Esophagus mucosa (tissue), 1 donor: ENCODE measurements around the gene SLC35E2B. TPM values are rescaled to one million over a fixed set of nuclear protein-coding genes. Genes with fewer than 3 reads are reported as not detected.
A peak's percentile ranks its signal among the peaks of the same experiment; 100 is the strongest.
"Not testable (repeated sequence)": the region's sequence is repeated elsewhere in the genome, so short reads cannot be mapped to it uniquely, and the experiment has no call there.

Experiments
- ATAC-seq: fragments of 200-7000 bp; cut with Tn5 transposase; one replicate; pipeline ENCODE4 v1.9.1; 2020
- total RNA-seq: library from RNA; stranded (reverse); gene quantifications from one replicate; pipeline ENCODE4 v1.2.4, GENCODE V29; 2023
- donor health status: DM: yes; HTN: yes; CAD: no.

The SLC35E2B gene
- total RNA-seq, 1 donor from 2014 or later = 17.4 TPM

- not testable (repeated sequence) for ATAC-seq
Measured at GRCh38 chr1:1702506-1702905, 9.9 kb upstream of the SLC35E2B start.

- not testable (repeated sequence) for ATAC-seq
Measured at GRCh38 chr1:1700557-1700956, 8.0 kb upstream of the SLC35E2B start.

- not testable (repeated sequence) for ATAC-seq
Measured at GRCh38 chr1:1700067-1700466, 7.5 kb upstream of the SLC35E2B start.

GRCh38 chr1:1699061-1699460, 6.5 kb upstream of the SLC35E2B start:
- ATAC-seq = not testable (repeated sequence)

GRCh38 chr1:1697358-1698183, 5.0 kb upstream of the SLC35E2B start:
- ATAC-seq = not testable (repeated sequence)

- ATAC-seq = not testable (repeated sequence)
Measured at GRCh38 chr1:1696431-1697357, 4.1 kb upstream of the SLC35E2B start.

- ATAC-seq = peak; percentile 74
Measured at GRCh38 chr1:1692324-1692713, 276 bp downstream of the SLC35E2B start.

- ATAC-seq = not testable (repeated sequence)
Measured at GRCh38 chr1:1691443-1691842, 1.2 kb downstream of the SLC35E2B start.

- ATAC-seq = not testable (repeated sequence)
Measured at GRCh38 chr1:1689526-1689925, 3.1 kb downstream of the SLC35E2B start.

- ATAC-seq = no peak
Measured at GRCh38 chr1:1687846-1688245, 4.7 kb downstream of the SLC35E2B start.

GRCh38 chr1:1684031-1684681, 8.4 kb downstream of the SLC35E2B start:
- no peak for ATAC-seq

GRCh38 chr1:1683104-1683905, 9.3 kb downstream of the SLC35E2B start:
- ATAC-seq = no peak

GRCh38 chr1:1680912-1681273, 11.7 kb downstream of the SLC35E2B start:
- no peak for ATAC-seq

- ATAC-seq = peak; percentile 14
Measured at GRCh38 chr1:1680031-1680911, 12.3 kb downstream of the SLC35E2B start.

- peak; percentile 61 for ATAC-seq
Measured at GRCh38 chr1:1678581-1679380, 13.8 kb downstream of the SLC35E2B start.

GRCh38 chr1:1677718-1678580, 14.6 kb downstream of the SLC35E2B start:
- peak; percentile 6 for ATAC-seq

- ATAC-seq = not testable (repeated sequence)
Measured at GRCh38 chr1:1676087-1676486, 16.5 kb downstream of the SLC35E2B start.

- ATAC-seq = not testable (repeated sequence)
Measured at GRCh38 chr1:1675218-1675617, 17.4 kb downstream of the SLC35E2B start.

GRCh38 chr1:1674806-1675205, 17.8 kb downstream of the SLC35E2B start:
- not testable (repeated sequence) for ATAC-seq
